Activated CD4-positive, alpha-beta T cell treated with anti-CD3 and anti-CD28 coated beads, Interleukin-2, Interleukin-6, amounts not matched to agents 100 ng/mL and 50 ng/mL, durations not matched to agents 16 hours and 8 hours (primary cell): ENCODE results near the gene RPTOR.
A peak's percentile ranks its signal among the peaks of the same experiment; 100 is the strongest.
"Not testable (repeated sequence)": the region's sequence is repeated elsewhere in the genome, so short reads cannot be mapped to it uniquely, and the experiment has no call there.

Experiments used
- DNase-seq: peaks from one replicate; pipeline ENCODE4 v3.0.0-alpha.2; 2020

The RPTOR gene

GRCh38 chr17:80724775-80725266, 180.2 kb downstream of the RPTOR start:
- no peak for DNase-seq

GRCh38 chr17:80725517-80725916, 180.9 kb downstream of the RPTOR start:
- no peak for DNase-seq

GRCh38 chr17:80726558-80727408, 182.1 kb downstream of the RPTOR start:
- no peak for DNase-seq

- no peak for DNase-seq
Observed at GRCh38 chr17:80727409-80727755, 182.7 kb downstream of the RPTOR start.

GRCh38 chr17:80729016-80729415, 184.4 kb downstream of the RPTOR start:
- no peak for DNase-seq

GRCh38 chr17:80729761-80730160, 185.1 kb downstream of the RPTOR start:
- no peak for DNase-seq

- no peak for DNase-seq
Observed at GRCh38 chr17:80730739-80731138, 186.1 kb downstream of the RPTOR start.

GRCh38 chr17:80731323-80731722, 186.7 kb downstream of the RPTOR start:
- no peak for DNase-seq

- no peak for DNase-seq
Observed at GRCh38 chr17:80732268-80732667, 187.6 kb downstream of the RPTOR start.

- DNase-seq: no peak
Observed at GRCh38 chr17:80737106-80738019, 192.7 kb downstream of the RPTOR start.

GRCh38 chr17:80738020-80738808, 193.6 kb downstream of the RPTOR start:
- DNase-seq: no peak

- DNase-seq: no peak
Observed at GRCh38 chr17:80738987-80739730, 194.5 kb downstream of the RPTOR start.

GRCh38 chr17:80740141-80740540, 195.5 kb downstream of the RPTOR start:
- no peak for DNase-seq

GRCh38 chr17:80742091-80742490, 197.5 kb downstream of the RPTOR start:
- no peak for DNase-seq

- DNase-seq: no peak
Observed at GRCh38 chr17:80742581-80743180, 198.0 kb downstream of the RPTOR start.

GRCh38 chr17:80743181-80743771, 198.6 kb downstream of the RPTOR start:
- peak; percentile 53 for DNase-seq

GRCh38 chr17:80743973-80744372, 199.3 kb downstream of the RPTOR start:
- not testable (repeated sequence) for DNase-seq

- DNase-seq: not testable (repeated sequence)
Observed at GRCh38 chr17:80744725-80745124, 200.1 kb downstream of the RPTOR start.

GRCh38 chr17:80745183-80745582, 200.5 kb downstream of the RPTOR start:
- no peak for DNase-seq

- DNase-seq: no peak
Observed at GRCh38 chr17:80746262-80746935, 201.8 kb downstream of the RPTOR start.

- DNase-seq: no peak
Observed at GRCh38 chr17:80747469-80747868, 202.8 kb downstream of the RPTOR start.
